ENCODE data around the gene FAM167B.
A peak's percentile ranks its signal among the peaks of the same experiment; 100 is the strongest.

The FAM167B gene

DNA sequence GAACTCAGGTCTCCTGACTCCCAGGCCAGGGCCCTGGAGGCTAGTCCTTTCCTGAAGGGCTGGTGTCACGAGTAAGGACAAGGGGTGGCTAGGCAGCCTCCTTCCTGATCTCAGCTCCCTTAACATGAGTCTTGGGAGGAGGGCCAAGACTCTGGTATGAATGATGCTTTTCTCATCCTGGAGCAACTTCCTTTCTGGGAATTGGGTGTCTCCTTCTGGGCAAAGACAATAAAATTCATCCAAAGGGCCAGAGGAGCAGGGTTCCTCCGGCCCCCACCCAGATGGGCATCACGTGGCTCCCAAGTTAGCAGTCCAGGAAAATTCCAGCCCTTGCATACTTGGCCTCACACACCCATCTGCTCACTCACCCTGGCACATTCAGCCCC lies at the start of gene FAM167B:
TSS of gene FAM167B (plus strand) at position 335 of the 386 bp plus-strand sequence. CDS start 200 bp downstream, outside the sequence.
- DNase-seq (ENCODE audit: low read depth in 2 of 2): no peak

DNA sequence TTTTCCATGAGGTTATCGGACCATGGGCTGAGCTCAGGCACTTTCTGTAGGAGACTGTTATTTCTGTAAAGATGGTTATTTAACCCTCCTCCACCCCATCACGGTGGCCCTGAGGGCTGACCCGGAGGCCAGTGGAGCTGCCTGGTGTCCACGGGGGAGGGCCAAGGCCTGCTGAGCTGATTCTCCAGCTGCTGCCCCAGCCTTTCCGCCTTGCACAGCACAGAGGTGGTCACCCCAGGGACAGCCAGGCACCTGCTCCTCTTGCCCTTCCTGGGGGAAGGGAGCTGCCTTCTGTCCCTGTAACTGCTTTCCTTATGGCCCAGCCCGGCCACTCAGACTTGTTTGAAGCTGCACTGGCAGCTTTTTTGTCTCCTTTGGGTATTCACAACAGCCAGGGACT lies 49.2 kb upstream of the FAM167B start:
- DNase-seq (ENCODE audit: low read depth in 2 of 2): no peak

DNA sequence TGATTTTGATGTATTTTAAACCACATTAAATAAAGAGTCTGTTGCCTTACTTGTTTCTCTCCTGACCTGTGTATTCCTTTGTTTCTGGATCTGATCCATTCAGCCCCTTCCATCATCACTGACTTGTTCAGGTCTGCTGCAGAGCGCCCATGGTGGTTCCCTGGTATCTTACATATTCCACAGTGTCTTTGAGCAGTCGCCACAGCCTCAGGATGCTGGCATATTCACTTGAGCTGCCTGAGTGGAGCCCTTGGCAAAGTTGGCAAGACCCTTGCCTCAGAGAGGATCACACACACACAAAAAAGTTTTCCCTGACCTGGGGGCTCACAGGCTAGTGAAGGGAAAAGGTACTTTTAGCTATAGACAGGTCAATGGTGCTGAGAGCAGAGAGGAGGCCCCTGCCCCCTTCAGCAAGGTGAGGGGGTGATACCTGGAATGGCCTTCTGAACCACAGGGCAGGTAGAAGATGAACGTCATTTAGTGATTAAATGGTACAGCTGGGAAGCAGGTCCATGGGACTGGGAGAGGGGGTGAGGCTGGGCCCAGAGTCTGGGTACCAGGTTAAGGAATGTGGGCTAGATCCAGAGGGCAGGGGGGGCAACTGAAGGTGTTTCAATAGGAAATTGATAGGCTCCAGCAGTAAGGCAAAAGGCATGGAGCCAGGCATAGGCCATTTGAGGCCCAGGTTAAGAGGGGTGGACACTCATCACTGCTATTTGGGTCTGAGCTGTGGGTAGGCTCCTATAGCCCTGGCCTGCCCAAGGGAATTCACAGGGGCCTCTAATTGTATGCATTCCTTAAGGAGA lies 48.6 kb upstream of the FAM167B start:
- DNase-seq (ENCODE audit: low read depth in 2 of 2): no peak

DNA sequence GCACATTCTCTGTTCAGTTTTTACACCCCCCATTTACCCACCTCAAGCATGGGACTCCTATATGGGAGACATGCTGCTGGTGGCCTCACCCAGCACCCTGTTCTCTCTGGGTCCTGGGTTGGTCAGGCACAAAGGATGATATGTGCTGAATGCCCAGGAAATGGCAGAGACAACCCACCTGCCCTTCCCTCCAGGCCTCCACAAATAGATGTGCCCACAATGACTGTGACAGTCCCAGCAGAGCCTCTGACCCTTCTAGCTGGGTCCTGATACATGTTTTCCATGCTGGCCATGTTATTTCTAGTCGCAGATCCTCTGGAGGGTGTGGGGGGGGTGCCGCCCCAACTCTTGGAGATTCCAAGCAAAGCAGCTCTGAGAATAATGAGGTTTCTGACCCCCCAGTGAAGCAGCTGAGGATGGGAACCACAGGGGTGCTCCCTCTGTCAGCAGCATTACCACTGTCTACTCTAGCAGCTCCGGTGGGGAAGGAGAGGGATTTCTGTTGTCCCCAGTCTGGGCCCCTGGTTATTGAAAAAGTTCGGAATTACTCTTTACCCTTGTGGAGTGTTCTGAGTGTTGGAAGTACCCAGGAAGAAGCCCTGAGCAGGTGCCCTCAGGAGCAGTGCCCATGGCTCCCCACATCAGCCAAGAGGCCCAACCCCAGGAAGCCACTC lies 47.8 kb upstream of the FAM167B start:
- DNase-seq (ENCODE audit: low read depth in 2 of 2): no peak

DNA sequence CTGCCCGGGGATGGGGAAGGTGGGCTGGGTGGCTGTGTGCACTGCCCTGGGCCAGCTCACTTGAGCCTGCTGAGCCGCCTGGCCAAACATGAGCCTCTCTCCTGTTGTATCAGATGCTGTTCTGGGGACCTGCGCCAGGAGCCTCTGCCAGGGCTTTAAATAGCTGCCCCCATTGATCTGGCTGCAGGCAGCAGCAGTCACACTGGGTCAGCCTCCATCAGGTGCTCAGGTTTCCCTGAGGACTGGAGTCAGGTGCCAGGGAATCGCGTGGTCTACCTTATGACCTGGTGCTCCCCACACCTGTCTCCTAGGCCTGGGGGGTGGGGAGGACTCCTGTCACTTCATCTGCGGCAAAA lies 47.3 kb upstream of the FAM167B start:
- no peak for DNase-seq (ENCODE audit: low read depth in 2 of 2)

DNA sequence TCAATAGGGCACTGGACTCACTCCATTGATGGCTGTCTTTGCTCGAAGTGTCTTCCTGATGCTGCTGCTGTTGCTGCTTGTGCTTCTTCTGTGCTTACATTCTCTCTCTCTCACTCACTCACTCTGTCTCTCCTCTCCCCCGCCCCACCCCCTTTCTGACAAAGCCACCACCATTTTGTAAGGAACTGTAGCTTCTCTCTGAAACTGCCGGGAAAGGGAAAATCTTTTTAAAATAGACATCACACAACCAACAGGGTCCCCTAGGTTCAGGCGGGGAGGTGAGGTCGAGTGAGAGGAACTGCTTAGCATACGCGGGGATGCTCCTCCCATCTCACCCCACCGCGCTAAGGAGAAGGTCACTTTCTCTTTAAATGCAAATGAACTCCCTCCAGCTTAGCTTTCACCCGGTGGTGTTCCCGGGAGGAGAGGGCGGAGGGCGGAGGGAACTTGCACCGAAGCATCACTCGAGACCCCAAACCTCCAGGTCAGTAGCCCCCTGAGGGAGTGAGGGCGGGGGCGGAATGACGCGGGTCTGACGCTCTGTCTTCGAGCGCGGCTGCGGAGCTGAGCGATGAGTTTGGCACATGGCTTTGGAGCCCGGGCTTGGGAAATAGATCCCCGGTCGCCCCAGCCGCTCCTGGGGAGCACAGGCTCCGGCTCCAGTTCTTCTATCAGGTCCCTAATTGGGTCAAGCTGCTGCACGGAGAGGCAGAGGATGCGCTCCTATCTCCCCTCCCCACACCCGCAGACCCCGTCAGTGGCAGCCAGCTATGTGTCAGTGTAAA lies 46.6 kb upstream of the FAM167B start, which contains the start of gene CCDC28B:
TSS of gene CCDC28B (plus strand) at position 370 of the 785 bp plus-strand sequence. CDS start 1,341 bp downstream, outside the sequence.
- DNase-seq (ENCODE audit: low read depth in 2 of 2): no peak

DNA sequence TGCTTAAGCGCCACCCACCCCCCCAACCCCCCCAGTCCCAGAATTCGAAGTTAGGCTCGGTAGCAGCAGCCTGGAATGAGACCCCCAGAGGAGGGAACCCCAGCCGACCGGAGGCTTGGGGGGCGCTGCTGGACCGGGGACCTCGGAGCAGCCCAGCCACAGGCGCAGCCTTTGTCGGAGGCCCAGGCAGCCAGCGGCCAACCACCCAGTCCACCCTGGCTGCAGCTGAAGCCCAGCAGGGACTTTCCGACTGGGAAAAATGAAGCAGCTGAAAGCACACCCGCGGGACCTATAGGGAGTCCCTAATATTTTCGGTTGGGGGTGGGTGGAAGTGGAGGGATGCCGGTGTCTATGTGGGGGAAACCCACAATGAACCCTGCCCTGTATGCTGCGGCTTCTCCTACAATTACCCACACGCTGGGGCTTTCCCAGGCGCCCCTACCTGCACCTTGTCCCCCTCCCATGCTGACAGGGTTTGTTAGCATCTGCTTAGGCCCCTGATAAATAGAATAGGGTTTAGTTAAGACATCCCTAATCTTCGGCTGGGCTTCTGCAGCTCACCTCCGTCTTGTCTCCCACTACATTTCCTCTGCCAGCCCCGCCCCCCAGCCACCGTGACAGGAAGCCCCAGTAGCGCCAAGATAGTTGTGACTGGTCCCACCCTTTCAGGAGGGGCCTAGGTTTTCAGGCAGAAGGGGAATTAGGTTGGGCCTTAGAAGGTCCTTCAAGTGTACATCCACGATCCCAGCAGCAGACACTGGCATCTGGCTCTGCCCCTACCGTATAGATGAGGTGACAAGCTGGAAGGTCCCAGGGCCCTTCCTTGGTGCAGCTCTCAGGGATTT lies 45.8 kb upstream of the FAM167B start:
- DNase-seq (ENCODE audit: low read depth in 2 of 2): peak; percentile 70 to 77

DNA sequence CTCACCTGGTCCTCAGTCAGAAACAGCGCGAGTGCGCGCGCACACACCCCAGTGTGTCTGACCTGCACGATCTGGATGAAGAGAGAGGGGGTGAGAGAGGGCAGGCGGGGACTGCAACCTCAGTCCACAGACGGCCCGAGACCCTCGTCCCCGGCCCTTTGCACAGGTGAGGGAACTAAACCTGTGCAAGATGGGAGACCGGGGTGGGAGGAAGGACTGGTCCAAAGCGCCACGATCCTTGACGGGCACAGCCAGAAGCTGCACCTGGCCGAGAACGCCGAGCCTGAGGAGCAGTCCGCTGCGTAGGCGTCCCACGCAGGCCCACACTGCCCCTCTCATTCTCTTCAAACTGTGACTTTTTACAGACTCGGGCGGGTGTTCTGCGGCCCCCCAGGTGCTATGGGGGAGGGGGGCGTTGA lies 42.1 kb upstream of the FAM167B start:
- DNase-seq (ENCODE audit: low read depth in 2 of 2): no peak

DNA sequence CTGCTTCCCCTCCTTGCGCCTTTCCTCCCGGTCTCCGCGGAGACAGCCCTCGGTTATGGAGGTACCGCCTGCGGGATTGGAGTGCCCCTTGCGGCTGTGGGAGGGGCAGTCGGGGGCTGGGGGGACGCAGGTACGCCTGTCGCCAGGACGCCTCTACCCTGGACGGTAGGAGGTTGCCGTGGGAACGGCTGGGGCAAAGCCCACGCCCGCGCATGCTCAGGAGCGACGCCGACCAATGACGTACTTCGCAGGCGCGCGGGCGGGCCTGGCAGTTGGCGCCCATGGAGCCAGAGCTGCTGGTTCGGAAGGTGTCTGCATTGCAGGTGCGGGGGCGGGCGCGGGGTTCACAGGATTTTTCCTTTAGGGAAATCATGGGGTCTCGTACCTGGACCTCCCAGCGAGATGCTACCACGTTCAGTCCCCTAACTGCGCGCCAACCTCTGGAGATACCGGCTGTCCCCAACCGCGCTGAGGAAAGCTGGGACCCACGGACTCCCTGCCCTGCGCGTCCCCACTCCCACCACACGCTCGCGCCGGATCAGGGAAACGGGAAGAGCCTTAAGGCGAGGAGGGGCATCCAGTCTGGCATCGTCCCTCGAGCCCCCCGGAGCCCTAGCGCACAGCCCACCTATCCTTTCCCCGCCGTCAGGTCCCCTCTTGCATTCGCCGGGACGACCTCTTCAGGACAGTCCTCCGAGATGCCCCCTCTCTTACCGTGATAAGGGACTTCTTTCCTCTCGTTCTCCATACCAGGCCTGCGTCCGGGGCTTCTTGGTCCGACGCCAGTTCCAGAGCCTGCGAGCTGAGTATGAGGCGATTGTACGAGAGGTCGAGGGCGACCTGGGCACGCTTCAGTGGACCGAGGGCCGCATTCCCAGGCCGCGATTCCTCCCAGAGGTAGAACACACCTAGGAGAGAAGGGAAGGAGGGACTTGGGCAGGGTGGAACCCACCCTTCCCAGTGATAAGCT lies 41.3 kb upstream of the FAM167B start, which contains the start of gene IQCC:
TSS of gene IQCC (plus strand) at position 271 of the 970 bp plus-strand sequence. CDS start at position 282, 11 bp downstream.
- peak; percentile 77 to 82 for DNase-seq (ENCODE audit: low read depth in 2 of 2)

DNA sequence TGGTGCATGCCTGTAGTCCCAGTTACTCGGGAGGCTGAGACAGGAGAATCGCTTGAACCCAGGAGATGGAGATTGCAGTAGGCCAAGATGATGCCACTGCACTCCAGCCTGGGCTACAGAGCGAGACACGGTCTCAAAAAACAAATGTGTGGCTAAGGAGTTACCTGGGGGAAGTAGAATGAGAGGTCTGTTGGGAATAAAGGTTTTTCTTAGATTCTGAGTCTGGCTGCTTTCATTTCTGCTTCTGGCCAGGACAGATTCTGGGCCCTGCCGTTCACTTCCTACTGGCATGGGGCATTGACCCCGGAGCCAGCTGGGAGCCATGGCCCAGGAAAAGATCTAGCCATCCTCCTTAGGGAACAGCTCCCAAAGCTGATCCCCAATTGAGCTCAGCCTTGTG lies 38.6 kb upstream of the FAM167B start:
- DNase-seq (ENCODE audit: low read depth in 2 of 2): no peak

DNA sequence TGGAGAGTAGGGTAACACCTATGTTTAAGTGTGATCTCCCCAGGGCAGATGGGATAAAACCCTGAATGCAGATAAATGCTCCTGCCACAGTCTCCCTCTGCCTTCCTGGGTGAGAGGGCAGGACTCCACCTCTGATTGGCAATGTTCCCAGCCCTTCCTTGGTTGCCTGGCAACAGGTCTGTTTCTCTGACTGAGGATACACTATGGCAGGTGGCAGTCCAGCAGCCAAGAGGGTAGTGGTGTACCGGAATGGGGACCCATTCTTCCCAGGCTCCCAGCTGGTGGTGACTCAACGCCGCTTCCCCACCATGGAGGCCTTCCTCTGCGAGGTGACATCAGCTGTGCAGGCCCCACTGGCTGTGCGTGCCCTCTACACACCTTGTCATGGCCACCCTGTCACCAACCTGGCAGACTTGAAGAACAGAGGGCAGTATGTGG lies 38.1 kb upstream of the FAM167B start, which contains the start of gene DCDC2B:
TSS of gene DCDC2B (plus strand) at position 199 of the 438 bp plus-strand sequence. CDS start at position 204, 5 bp downstream.
- DNase-seq (ENCODE audit: low read depth in 2 of 2): no peak

DNA sequence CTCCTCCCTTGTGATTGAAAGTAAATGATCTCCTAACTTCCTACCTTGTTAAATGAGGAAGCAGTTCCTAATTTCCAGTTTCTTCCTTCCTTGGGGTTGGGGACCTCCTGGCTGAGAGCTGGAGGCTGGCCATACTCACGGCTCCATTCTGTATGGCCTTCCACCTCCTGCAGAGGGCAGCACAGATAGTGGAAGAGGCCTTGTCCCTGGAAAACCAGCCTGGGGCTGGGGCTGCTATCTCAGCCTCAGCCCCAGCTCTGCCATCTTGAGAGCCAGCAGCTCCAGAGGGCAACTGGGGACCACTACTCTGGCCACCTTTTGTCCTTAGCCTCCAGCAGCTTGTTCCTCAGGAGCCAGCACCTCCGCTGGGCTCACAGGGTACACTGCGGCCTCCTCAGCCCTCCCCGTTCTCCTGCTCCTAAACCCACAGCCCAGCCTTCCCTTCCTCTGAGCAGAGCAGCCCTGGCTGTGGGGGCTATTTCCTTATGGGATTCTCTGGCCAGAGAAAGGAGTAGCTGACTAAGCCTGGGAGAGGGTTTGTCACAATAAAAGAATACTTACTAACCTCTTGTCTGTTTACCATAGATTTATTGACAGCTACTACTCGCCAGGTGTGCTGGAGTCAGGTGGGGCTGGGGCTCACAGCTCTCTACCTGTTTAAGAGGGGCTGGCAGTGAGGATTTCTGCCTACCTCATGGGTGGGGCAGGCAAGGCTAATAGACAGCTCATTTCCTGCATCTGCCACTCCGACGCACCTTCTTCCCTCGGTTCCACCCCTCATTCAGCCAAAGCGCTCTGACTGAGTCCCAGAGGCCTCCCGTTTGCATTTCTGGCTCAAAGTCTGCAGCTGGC lies 31.2 kb upstream of the FAM167B start:
- DNase-seq (ENCODE audit: low read depth in 2 of 2): peak in 1 of 2 donors; percentile 54

DNA sequence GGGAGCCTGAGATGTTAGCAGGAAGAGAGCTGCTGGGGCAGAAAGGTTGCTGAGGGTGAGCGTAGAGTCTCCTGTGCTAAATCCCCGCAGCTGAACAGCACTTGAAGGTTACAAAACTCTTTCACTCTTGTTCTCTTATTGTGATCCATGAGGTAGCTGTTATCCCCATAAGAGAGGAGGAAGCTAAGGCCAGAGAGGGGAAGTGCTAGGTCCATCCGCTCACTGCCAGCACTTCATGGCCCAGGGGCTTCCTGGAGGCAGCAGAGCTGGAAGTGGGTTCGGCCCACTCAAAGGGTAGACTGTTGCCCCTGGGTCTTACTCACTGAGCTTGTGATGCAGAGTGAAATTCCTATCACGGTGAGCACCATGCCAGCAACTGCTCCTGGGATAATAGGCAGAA lies 30.5 kb upstream of the FAM167B start:
- no peak for DNase-seq (ENCODE audit: low read depth in 2 of 2)

DNA sequence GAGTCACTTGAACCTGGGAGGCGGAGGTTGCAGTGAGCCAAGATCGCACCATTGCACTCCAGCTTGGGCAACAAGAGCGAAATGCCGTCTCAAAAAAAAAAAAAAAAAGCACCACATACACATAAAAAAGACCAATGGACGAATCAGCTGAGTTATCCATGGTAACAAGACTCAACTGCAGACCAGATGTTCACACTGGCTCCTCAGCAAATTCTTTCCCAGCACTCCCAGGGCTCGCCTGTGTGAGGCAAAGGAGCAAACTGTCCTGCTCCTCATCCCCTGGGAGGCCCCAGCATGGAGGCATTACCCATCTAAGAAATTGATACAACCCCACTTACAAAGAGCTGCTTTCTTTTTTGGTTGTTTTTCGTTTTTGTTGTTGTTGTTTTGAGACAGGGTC lies 28.0 kb upstream of the FAM167B start:
- DNase-seq (ENCODE audit: low read depth in 2 of 2): no peak

DNA sequence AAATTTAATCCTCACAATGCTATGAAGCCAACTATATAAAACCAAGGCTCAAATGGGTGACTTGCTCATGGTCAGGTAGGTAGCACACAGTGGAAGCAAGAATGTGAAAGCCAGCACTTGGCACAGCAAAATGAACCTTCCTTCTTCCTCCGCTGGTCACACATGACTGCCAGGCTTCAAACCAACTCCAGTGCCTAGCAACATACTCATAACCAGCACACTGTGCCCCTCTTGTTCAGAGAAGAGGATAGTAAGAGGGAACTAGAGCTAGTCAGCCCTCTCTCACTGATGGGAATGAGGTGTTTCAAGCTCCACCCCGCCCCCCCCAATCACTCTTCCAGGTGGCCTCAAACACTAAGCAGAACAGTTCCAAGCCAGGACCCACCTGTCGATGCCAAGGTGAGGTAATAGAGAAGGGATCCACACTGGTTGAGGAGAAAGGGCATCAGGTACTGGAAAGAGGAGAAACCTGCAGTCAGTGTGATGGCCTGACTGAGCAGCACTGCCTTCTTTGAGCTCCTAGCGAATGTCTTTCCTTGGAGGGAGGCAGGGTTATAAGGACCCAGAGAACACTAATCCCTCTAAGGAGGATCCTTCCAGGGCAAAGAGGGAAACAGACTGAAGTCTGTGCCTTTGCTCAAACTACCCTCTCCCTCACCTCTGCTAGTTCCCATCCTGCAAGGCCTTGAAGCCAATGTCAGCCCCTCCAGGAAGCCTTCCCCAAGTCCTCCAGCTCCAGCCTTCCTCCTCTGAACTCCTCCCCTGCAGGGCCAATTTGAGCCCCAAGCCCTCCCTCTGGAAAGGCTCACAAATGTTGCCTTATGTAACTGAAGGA lies 26.1 kb upstream of the FAM167B start:
- no peak for DNase-seq (ENCODE audit: low read depth in 2 of 2)

DNA sequence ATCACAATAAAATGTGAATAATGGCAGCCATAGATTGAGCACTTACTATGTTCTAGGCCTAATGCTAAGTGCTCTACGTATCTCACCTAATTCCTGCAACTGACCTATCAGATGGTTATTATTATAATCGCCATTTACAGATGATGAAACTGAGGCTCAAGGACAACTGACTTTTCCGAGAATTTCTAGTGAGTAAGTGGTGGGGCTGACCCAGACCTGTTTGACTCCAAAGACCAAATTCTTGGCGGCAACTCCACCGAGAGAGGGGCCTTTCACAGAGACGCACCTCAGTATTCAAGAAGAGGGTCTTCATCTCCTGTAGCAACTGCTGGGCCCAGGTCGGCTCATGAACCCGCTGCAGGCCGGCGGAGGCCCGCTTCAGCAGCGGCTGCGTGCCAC lies 25.4 kb upstream of the FAM167B start:
- DNase-seq (ENCODE audit: low read depth in 2 of 2): no peak

DNA sequence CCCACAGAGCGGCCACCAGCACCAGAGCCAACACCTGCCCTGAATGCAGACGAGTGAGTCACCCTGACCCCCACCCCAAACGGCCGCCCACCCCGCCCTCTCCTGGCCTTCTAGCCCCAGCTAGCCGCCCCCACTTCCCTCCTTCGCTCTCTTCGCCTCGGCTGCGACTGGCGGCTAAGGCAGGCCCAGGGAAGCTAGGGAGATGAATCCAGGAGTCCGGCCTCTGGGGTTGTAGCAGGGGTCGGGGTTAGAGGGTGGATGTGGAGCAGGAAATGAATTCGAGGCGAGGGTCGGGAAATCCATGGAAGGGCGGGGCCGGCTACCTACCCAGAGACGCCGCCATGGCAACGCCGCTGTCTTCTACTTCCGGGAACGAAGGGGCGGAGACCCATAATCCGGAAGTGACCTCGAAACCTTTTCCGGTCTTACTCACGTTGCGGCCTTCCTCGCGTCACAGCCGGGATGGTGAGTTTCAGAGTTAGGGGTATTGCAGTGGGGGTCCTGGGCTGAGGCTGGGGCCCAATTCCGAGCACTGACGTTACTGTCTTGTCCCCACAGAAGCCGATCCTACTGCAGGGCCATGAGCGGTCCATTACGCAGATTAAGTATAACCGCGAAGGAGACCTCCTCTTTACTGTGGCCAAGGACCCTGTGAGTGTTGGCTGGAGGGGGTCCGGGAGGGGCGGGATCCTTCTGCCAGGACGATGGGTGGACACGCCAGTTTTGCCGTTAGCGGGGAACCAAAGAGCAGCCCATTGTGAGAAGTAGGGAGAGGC lies 24.9 kb upstream of the FAM167B start, which contains the start of the genes EIF3I and TMEM234:
TSS of gene EIF3I (plus strand) at position 428 of the 776 bp plus-strand sequence. CDS start at position 463, 35 bp downstream.
TSS of gene TMEM234 (minus strand) at position 374 of the 776 bp plus-strand sequence. CDS start at position 343, 31 bp downstream.
- peak; percentile 77 to 87 for DNase-seq (ENCODE audit: low read depth in 2 of 2)

Data from stimulated activated CD4-positive, alpha-beta T cell treated with anti-CD3 and anti-CD28 coated beads, Interleukin-4, amount 100 ng/mL, for 48 hours (primary cell).